Endothelial cell of umbilical vein (primary cell): ENCODE measurements around the gene SMAD6. TPM values are rescaled to one million over a fixed set of nuclear protein-coding genes. Genes with fewer than 3 reads are reported as not detected.
A peak's percentile ranks its signal among the peaks of the same experiment; 100 is the strongest.

Experiments
- BruUV-seq: library from RNA; stranded (reverse); fragments of 400-500 nt; replicated peaks from 2 replicates; lab custom pipeline; 2021; lab: Mats Ljungman, UMichigan
- CTCF ChIA-PET: fragments of 300-600, 350-600 bp; sonication (Branson Sonifier 250); formaldehyde crosslinking; loops from one replicate; lab custom pipeline; 2021; ENCODE audit warnings: antibody characterized with exemption, inconsistent platforms; lab: Charles Lee
- POLR2A ChIA-PET: fragments of 300-600, 350-600 bp; sonication (Branson Sonifier 250); formaldehyde crosslinking; loops from one replicate; lab custom pipeline; 2021; ENCODE audit warnings: antibody characterized with exemption, inconsistent platforms; lab: Charles Lee
- DNase-seq: peaks from one replicate; pipeline ENCODE4 v3.0.0-alpha.2; 2011; ENCODE audit warnings: low read depth, low spot score
- FAIRE-seq: peaks from 2 replicates; lab custom pipeline; 2011; peaks lifted over from hg19 to GRCh38; lab: Jason Lieb, UNC
- H2AFZ ChIP-seq: 2 replicates; pipeline ENCODE4 v1.6.0; 2012; ENCODE audit warnings: low read depth, low read length, control low read depth, inconsistent platforms
- H3K27ac ChIP-seq: 2 replicates; pipeline ENCODE4 v1.5.1; 2011; ENCODE audit warnings: low read depth, mild to moderate bottlenecking, control low read depth, low read length, moderate library complexity; ENCODE audit not compliant: insufficient read depth
- H3K27me3 ChIP-seq, 2 experiments: 2 replicates each; pipeline versions ENCODE4 v1.6.0 to v1.6.1; 2011; ENCODE audit warnings: low read length in 2 of 2, mixed read lengths in 1 of 2; ENCODE audit not compliant: control insufficient read depth in 2 of 2, insufficient read depth in 2 of 2
- H3K36me3 ChIP-seq, 2 experiments: 2 replicates in 1 of 2; 3 replicates in 1 of 2; pipeline ENCODE4 v1.5.1; 2011; ENCODE audit warnings: low read length in 2 of 2, mild to moderate bottlenecking in 1 of 2, moderate library complexity in 1 of 2; ENCODE audit not compliant: control insufficient read depth in 2 of 2, insufficient read depth in 2 of 2; ENCODE audit errors: extremely low read depth in 1 of 2
- H3K4me1 ChIP-seq: 3 replicates; pipeline ENCODE4 v1.5.1; 2011; ENCODE audit warnings: mild to moderate bottlenecking, low read length; ENCODE audit not compliant: control insufficient read depth, insufficient read depth; ENCODE audit errors: extremely low read depth
- H3K4me2 ChIP-seq: 2 replicates; pipeline ENCODE4 v1.6.1; 2011; ENCODE audit warnings: low read length, control low read depth, mixed read lengths; ENCODE audit not compliant: insufficient read depth
- H3K4me3 ChIP-seq, 3 experiments: fragments of 200-600 bp in 1 of 3; sonication (generic), shearing (Covaris generic) in 1 of 3; replicated peaks in 1 of 3; 2 replicates each; pipeline ENCODE4 v1.5.1; 2011 to 2016; ENCODE audit warnings: control low read depth in 3 of 3, low read length in 3 of 3, mild to moderate bottlenecking in 2 of 3, inconsistent platforms in 1 of 3, low read depth in 1 of 3, moderate library complexity in 1 of 3; ENCODE audit not compliant: insufficient read depth in 1 of 3
- H3K79me2 ChIP-seq: 2 replicates; pipeline ENCODE4 v1.6.0; 2012; ENCODE audit warnings: low read length, inconsistent platforms; ENCODE audit not compliant: control insufficient read depth, insufficient read depth
- H3K9ac ChIP-seq: replicated peaks from 2 replicates; pipeline ENCODE3; 2011; ENCODE audit warnings: low read length, control low read depth; ENCODE audit not compliant: insufficient read depth; ENCODE audit errors: extremely low read depth
- H3K9me1 ChIP-seq: replicated peaks from 3 replicates; pipeline ENCODE4 v1.6.0; 2011; ENCODE audit warnings: mild to moderate bottlenecking, low read length; ENCODE audit not compliant: control insufficient read depth, insufficient read depth; ENCODE audit errors: extremely low read depth
- H3K9me3 ChIP-seq: replicated peaks from 2 replicates; pipeline ENCODE4 v1.5.1; 2012; ENCODE audit warnings: low read length, inconsistent platforms; ENCODE audit not compliant: control insufficient read depth, insufficient read depth
- H4K20me1 ChIP-seq: replicated peaks from 2 replicates; pipeline ENCODE3; 2011; ENCODE audit warnings: mild to moderate bottlenecking, low read length; ENCODE audit not compliant: control insufficient read depth, insufficient read depth; ENCODE audit errors: extremely low read depth
- EZH2 ChIP-seq: IDR thresholded peaks from 2 replicates; pipeline ENCODE4 v1.6.1; 2012; ENCODE audit warnings: borderline replicate concordance, low read depth, mild to moderate bottlenecking, moderate library complexity, low read length, inconsistent platforms; ENCODE audit not compliant: severe bottlenecking
- FOS ChIP-seq: IDR thresholded peaks from 2 replicates; pipeline ENCODE4 v1.6.1; 2011; ENCODE audit warnings: mild to moderate bottlenecking, low read length, moderate library complexity, borderline replicate concordance; ENCODE audit not compliant: insufficient read depth
- GATA2 ChIP-seq: IDR thresholded peaks from 2 replicates; pipeline ENCODE4 v1.7.0; 2011; ENCODE audit warnings: low read depth, mild to moderate bottlenecking, moderate library complexity, mixed read lengths, low read length; ENCODE audit not compliant: insufficient read length, insufficient read depth
- JUN ChIP-seq: IDR thresholded peaks from 2 replicates; pipeline ENCODE4 v1.6.1; 2011; ENCODE audit warnings: borderline replicate concordance, low read depth; ENCODE audit not compliant: insufficient read length, insufficient read depth
- MYC ChIP-seq: IDR thresholded peaks from one replicate; pipeline ENCODE4 v1.6.1; 2011; ENCODE audit warnings: mild to moderate bottlenecking, low read depth, low read length
- POLR2A ChIP-seq: IDR thresholded peaks from 2 replicates; pipeline ENCODE4 v1.6.1; 2012; ENCODE audit warnings: low read depth, mild to moderate bottlenecking, control low read depth, low read length
- POLR2AphosphoS5 ChIP-seq: IDR thresholded peaks from 2 replicates; pipeline ENCODE4 v1.6.1; 2012; ENCODE audit warnings: low read depth, mild to moderate bottlenecking, control low read depth, low read length, moderate library complexity; ENCODE audit not compliant: insufficient read depth
- dilution Hi-C: fragments of 300-500 bp; cut with MboI; formaldehyde crosslinking; loops from one replicate; pipeline ENCODE4 v1.15.0; 2019; ENCODE audit warnings: low sequenced_read_pairs; ENCODE audit not compliant: extremely low pct_ligation_motif_present
- intact Hi-C: fragments of 100-400 bp; cut with micrococcal nuclease; formaldehyde crosslinking; loops from one replicate; pipeline ENCODE4 v1.10.0; 2022
- polyA plus RNA-seq, 4 experiments: library from polyadenylated mRNA; depleted of rRNA in 3 of 4; stranded (reverse) in 3 of 4; unstranded in 1 of 4; fragments of >200 nt; gene quantifications; 2 replicates each; pipeline versions ENCODE4 v1.2.1 to v1.2.3, GENCODE V29; 2011 to 2012; ENCODE audit warnings: missing spikeins in 1 of 4
- total RNA-seq: library from RNA; stranded (reverse); gene quantifications from 2 replicates; pipeline ENCODE4 v1.2.3, GENCODE V29; 2021
- TF ChIP-seq, protein P1 (sequence below), 2 donors: IDR thresholded peaks; 1 replicate in 1 of 2; 2 replicates in 1 of 2; pipeline ENCODE4 v1.5.1; 2011; ENCODE audit warnings: low read length in 2 of 2, mild to moderate bottlenecking in 2 of 2, moderate library complexity in 2 of 2, control low read depth in 1 of 2, inconsistent platforms in 1 of 2, low read depth in 1 of 2; ENCODE audit not compliant: insufficient read depth in 1 of 2; ENCODE audit errors: extremely low read depth in 1 of 2
- TF ChIP-seq, protein P2 (sequence below): IDR thresholded peaks from 2 replicates; pipeline ENCODE4 v1.6.1; 2011; ENCODE audit not compliant: insufficient read depth, insufficient read length

The SMAD6 gene
- total and polyA plus RNA-seq, 2 donors (not counting 3 experiments of a cell fraction or from before 2014, with no cell fraction given): 7.3 to 12.5 TPM

DNA sequence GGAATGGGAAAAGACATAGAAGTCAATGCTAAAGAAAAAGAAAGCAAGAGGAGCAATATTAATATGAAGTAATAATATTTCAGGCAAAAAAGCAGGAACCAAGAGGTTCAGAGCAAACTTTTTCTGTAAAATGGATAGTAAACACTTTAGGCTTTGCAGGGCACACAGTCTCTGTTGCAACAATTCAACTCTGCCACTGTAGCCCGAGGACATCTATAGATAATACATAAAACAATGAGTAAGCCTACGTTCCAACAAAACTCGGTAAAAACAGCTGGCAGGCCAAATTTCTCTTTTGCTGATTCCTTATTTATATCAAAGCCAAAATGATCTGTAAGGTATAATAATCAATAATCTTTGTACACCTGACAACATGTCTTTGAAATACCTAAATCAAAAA is 56.8 kb downstream of the SMAD6 start:
- DNase-seq: no peak
- no peaks in the 10 kb centered on the region for H3K9me3 ChIP-seq
- H2AFZ ChIP-seq: no peak overlapping the region
- H3K9me1 ChIP-seq: no peaks in the 10 kb centered on the region
- H4K20me1 ChIP-seq: no peaks in the 10 kb centered on the region
- intact Hi-C loops: no loop called here
- BruUV-seq: no TSS peak
- peak; percentile 64 for FAIRE-seq
- no peak overlapping the region for H3K27ac ChIP-seq
- peaks cover 18% of the 10 kb centered on the region for H3K79me2 ChIP-seq
- H3K9ac ChIP-seq: no peak overlapping the region
- ChIA-PET CTCF (interaction anchor here (1.7 kb wide), 1 partner anchor 56 kb away, joined by 4 read pairs; the partner anchor contains the start of gene SMAD6), POLR2A (no interaction called here)
- peaks cover 0 to 4% of the 10 kb centered on the region in 2 experiments for H3K36me3 ChIP-seq
- no peaks in the 10 kb centered on the region for H3K27me3 ChIP-seq
- peaks cover 61% of the 10 kb centered on the region for H3K4me1 ChIP-seq
- TF ChIP-seq POLR2AphosphoS5 (no peak), JUN (no peak), FOS (no peak), GATA2 (no peak), MYC (no peak), POLR2A (no peak), EZH2 (no peak)
- TF ChIP-seq, protein P1, sequence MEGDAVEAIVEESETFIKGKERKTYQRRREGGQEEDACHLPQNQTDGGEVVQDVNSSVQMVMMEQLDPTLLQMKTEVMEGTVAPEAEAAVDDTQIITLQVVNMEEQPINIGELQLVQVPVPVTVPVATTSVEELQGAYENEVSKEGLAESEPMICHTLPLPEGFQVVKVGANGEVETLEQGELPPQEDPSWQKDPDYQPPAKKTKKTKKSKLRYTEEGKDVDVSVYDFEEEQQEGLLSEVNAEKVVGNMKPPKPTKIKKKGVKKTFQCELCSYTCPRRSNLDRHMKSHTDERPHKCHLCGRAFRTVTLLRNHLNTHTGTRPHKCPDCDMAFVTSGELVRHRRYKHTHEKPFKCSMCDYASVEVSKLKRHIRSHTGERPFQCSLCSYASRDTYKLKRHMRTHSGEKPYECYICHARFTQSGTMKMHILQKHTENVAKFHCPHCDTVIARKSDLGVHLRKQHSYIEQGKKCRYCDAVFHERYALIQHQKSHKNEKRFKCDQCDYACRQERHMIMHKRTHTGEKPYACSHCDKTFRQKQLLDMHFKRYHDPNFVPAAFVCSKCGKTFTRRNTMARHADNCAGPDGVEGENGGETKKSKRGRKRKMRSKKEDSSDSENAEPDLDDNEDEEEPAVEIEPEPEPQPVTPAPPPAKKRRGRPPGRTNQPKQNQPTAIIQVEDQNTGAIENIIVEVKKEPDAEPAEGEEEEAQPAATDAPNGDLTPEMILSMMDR (IDR thresholded peaks at IDR 0.05; ENCODE audit: extremely low read depth in 1 of 2, insufficient read depth in 1 of 2, low read depth in 1 of 2, low read length in 2 of 2): no peak
- TF ChIP-seq, protein P2, sequence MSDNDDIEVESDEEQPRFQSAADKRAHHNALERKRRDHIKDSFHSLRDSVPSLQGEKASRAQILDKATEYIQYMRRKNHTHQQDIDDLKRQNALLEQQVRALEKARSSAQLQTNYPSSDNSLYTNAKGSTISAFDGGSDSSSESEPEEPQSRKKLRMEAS: no peak
- H3K4me3 ChIP-seq: no peak overlapping the region
- peak overlapping the region; percentile 39 for H3K4me2 ChIP-seq
- dilution Hi-C loops: no loop called here
